HG02970 (cell line): ENCODE results near the gene MSLN.
"Not testable (repeated sequence)": the region's sequence is repeated elsewhere in the genome, so short reads cannot be mapped to it uniquely, and the experiment has no call there.

Source experiments
- ATAC-seq: cut with Tn5 transposase; IDR thresholded peaks from one replicate; pipeline ENCODE4 v1.9.1; 2021; ENCODE audit warnings: mild to moderate bottlenecking, moderate library complexity, moderate number of reproducible peaks; ENCODE audit not compliant: unreplicated experiment, low FRiP score

Gene MSLN

DNA sequence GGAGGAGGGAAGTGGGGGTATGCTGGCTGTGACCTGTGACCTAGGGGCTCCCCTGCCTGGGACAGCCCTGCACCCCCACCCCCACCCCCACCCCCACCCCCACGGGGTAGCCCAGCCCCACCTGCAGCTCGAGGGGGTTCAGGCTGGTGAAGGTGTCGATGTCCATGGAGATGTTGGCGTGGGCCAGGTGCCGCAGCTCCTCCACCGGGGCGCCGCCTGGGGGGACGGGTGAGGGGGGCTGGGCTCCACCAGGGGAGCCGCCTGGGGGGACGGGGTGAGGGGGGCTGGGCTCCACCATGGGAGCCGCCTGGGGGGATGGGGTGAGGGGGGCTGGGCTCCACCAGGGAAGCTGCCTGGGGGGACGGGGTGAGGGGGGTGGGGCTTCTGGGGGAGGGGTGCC is 9.9 kb downstream of the MSLN start:
- no peak for ATAC-seq

DNA sequence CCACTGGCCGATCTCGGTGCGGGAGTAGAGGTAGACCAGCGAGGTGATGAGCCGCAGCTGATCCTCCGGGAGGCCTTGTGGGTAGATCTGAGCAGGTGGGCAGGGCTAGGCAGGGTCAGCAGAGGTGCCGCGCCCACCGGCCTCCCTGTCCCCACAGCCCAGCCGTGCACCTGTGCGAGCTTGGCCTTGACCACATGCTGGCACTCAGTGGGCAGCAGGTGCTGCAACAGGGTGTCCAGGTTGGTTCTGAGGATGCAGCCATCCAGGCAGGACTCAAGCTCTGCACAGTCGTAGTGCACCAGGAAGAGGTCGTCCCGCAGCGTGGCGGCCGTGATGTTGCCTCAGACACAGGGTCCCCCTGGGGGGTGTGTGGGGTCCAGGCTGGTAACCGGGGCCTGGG is 12.4 kb downstream of the MSLN start:
- no peak for ATAC-seq

DNA sequence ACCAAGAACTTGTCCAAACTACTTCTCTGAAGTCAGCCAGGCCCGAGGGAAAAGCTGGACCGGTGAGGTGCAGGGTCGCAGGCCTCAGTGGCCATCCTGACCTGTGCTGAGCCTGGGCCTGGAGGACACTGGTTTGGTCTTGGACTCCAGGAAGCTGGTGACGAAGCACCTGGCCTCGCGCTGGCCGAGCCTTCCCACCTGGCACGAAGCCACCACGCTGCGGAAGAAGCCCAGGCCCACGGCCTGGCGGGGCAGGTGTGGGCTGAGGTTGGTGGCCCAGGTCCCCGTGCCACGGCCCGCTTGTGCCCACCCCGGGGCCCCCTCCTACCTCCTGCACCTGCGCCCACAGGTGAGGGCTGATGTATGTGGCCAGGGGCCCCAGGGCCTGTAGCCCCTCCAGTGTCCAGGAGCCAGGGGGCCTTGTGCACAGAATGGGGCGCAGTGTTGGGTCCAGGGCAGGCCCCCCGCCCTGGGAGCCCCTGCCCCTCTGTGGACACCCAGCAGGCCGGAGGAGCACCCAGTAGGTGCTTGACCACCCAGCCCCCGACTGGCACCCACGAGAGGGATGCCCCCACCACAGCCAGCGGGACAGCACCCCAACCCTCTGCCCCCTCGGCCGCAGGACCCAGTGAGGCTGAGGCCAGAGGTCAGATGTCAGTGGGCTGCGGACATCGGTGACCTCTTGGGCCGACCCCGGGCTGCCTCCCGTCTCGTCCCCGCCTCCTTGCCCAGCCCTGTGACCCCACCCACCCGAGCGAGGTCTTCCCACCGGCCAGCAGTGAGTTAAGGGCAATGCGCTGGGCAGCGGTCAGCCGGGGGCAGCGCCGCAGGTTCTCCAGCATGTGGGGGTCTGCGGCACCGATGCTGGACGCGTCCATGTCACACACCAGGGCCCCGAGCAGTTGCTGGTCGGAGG is 13.8 kb downstream of the MSLN start:
- no peak for ATAC-seq

DNA sequence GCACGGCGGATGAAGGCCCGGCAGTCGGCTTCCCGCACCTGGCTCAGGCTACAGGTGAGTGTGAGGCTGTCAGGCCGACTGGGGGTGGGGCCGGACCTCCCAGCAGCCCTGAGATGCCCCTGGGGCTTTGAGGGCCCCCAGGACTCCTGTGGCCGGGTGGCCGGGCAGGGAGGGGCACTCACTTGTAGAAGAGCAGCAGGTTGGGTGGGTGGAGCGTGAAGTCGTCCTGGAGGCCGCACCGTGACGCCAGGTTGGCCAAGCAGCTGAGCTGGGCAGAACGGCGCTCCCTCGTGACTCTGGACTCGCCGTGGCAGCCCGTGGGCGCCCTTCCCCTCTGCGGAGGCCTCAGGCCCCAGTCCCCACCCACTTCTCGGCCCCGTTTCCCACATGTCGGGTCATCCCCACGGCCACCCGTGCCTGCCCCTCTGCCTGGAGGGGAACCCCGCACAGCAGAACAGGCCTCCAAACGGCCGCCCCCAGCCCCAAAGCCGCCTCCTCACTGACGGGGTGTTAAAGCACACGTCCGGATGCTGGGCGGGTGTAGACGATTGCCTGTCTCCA is 14.8 kb downstream of the MSLN start:
- no peak for ATAC-seq

DNA sequence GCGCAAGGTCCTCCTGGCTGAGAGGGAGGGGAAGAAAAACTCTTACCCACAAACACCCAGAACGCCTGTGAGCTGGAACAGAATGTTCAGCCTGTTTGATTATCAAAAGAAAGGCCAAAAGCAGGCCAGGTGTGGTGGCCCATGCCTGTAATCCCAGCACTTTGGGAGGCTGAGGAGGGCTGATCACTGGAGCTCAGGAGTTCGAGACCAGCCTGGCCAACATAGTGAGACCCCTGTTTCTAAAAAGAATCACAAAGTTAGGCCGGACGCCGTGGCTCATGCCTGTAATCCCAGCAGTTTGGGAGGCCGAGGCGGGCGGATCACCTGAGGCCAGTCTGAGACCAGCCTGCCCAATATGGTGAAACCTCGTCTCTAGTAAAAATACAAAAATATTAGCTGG is 15.8 kb downstream of the MSLN start:
- not testable (repeated sequence) for ATAC-seq

DNA sequence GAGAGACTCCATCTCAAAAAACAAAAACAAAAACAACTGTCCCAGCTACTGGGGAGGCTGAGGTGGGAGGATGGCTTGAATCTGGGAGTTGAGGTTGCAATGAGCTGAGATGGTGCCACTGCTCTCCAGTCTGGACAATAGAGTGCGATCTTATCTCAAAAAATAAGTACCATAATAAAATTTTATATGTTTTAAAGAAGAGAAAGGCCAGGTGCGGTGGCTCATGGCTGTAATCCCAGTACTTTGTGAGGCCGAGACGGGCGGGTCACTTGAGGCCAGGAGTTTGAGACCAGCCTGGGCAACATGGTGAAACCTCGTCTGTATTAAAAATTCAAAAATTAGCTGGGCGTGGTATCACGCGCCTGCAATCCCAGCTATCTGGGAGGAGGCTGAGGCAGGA is 16.3 kb downstream of the MSLN start:
- no peak for ATAC-seq

DNA sequence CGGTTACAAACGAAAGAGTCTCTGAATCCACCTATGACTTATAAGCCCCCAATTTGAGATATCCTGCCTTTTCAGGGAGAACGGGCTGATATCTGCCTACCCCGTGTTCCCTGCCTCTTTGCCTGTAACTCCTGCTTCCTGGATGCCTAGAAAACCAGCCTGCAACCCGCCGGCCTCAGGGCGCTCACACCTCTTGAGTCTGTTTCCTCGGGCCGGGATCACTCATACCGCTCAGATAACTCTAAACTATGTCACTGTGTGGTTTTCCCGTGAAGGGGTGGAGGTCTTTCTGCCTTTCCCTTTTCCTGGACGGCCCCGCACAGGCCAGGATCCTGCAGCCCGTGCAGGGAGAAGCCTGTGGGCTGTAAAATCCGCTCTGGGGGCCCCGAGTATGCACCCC is 17.3 kb downstream of the MSLN start:
- no peak for ATAC-seq

DNA sequence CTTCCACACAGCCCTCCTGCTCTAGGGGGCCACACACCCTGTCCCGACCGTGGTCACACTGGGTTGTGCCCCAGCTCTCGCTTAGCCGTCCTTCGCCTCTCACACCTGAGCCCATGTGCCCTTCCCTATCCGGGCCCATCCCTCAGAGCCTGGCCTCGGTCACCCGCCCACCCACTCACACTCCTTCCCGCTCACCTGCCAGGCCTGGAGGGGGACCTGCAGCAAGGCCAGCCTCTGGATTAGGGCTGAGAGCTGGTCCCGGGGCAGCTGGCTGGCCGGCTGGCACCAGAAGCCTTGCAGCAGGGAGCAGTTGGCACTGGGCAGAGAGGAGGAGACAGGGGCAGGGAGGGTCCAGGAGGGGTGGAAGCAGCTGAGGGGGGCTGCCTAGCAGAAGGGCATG is 17.9 kb downstream of the MSLN start:
- ATAC-seq: no peak

DNA sequence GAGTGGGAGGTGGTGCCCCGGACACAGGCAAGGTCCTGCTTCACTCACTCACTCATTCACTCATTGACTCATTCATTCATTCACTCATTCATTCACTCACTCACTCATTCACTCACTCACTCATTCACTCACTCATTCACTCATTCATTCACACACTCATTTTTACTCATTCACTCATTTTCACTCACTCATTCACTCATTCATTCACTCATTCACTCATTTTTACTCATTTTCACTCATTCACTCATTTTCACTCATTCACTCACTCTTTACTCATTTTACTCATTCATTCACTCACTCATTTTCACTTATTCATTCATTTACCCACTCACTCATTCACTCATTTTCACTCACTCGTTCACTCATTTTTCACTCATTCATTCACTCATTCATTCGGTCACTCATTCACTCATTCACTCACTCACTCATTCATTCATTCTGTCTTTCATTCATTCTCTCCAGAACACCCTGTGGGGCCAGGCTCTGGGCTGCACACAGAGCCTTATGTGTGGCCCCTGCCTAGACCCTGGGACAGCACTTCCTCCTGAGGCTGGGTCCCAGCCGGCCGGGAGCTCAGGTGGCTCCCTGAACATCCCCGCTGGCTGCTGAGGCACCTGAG is 18.5 kb downstream of the MSLN start:
- ATAC-seq: no peak

DNA sequence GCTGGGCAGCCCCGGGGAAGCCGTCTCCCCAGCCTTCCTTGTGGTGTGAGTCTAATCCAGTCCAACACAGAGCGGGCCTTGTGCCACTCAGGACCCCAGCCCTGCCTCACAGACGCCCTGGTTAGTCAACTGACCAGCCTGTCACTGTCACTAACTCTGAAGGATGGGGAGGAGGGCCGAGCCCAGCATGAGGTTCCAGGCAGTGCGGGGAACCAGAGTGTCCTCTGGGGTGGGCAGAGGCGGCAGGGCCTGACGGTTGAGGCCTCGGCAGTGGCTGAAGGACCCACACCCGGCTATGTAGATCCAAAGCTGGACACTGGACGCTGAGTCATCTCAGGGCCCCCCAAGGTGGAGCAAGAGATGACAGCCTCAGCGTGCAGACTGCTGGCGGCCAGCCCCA is 19.0 kb downstream of the MSLN start:
- ATAC-seq: no peak

DNA sequence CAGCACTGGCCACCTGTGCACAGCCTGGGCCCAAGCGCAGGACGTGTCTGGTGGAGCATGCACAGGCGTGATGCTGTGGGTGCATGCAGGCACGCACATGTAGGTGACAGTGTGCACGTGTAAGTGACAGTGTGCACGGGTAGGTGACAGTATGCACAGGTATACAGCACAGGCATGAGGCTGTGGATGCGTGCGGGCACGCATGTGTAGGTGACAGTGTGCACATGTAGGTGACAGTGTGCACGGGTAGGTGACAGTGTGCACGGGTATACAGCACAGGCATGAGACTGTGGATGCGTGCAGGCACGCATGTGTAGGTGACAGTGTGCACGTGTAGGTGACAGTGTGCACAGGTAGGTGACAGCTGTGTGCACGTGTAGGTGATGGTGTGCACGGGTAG is 19.8 kb downstream of the MSLN start:
- ATAC-seq: no peak

DNA sequence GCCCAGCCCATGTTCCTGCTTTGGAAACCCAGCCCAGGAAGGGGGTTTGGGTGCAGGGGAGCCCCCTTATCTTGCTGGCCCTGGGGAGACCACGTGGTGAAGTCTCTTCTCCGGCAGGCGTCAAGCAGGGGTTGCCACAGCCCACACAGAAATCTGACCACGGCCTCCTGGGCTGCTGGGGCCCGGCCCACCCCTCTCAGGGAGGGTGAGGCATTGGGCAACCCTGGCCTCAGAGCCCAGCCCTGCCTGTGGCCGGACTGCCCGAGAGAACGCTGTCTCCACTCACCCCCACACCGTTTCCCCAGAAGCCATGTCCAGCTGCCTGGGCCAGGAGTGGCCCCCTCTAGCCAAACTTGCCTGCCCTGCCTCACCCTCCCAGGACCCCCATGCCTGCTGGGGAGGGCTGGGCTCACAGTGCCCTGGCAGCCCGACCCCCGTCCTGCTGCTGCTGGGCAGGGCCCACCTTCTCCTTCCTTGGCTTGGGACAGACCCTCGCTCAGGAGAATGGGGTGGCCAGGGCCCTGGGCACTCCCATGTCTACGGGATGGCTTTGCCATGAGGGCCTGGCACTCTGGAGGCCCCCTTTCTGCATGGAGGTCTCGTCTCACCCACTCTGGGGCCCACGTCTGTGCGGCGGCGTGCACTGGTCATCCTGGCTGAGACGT is 20.9 kb downstream of the MSLN start:
- no peak for ATAC-seq

DNA sequence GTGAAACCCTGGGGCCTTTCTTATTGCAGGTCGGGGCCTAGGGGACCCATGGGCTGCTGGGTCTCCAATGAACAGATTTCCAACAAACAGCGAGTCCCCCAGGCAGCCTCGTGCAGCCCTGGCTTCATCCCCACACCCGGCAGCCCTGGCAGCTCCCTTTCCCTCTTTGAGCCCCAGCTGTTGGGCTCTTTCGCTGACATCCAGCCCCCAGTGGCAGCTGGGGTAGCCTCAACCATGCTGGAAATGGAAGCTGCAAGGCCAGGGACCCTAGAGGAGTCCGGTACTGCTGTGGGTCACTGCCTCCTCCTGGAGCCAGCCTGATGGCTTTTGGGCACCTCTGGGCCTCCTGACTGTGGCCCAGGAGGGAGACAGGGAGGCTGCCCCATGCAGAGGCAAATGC is 21.7 kb downstream of the MSLN start:
- no peak for ATAC-seq

DNA sequence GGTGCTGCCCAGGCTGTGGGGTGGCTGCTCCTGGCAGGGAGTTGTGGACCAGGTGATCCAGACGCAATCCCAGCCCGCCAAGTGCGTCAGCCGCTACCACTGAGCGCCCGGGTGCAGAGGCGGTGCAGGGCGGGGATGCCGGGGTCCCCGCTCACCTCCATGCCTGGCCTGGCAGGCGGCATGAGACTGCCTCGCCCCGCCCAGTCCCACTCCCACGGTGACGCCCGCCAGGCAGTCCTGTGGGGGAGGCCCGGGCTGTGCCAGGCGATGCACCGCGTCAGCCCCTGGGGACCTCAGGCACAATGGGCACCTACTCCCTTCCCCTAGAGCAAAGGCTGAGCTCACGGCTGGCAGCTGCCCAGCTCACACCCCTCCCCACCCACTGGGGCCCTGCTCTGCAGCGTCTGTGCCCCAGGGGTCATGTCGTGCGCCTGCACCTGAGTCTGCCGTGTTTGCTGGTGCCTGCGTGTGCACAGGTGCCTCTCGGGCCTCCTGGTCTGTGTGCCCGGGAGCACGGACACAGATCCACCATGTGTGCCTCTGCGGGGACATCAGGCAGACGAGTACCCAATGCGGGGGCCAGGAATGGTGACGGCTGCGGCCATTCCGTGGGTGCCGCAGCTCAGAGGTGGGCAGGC is 22.4 kb downstream of the MSLN start:
- ATAC-seq: no peak

DNA sequence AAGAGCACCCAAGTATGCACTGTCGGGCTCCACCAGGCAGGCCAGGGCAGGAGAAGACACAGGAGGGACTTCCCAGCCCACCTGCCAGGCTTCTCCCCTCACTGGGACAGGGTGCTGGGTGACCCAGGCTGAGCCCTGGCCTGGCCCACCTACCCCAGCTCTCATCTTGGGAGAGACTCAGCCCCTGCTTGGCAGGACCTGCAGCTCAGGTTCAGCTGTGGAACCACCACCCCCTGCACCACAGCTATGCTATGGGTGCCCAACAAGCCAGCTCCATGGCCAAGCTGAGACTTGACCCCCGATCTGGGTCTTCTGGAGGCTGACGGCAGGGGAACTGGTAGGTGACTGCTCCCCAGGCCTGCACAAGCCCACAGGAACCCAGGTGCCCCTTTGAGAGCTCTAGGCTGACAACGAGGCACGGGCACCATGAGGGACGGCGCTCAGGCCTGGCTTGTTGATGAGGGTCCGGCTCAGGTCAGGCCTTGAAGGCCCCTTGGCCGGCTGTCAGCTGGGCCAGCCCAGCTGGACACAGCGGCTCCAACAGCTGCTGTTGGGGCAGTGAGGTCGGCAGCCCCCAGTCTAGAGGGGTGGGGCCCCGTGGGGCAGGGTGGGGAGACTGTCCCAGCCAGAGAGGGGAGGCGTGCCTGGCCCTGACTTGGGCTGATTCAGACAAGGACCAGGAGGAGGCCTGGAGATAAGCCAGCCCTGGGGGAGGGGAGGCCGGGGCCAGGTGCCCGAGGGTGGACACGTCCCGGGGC is 23.0 kb downstream of the MSLN start:
- no peak for ATAC-seq

DNA sequence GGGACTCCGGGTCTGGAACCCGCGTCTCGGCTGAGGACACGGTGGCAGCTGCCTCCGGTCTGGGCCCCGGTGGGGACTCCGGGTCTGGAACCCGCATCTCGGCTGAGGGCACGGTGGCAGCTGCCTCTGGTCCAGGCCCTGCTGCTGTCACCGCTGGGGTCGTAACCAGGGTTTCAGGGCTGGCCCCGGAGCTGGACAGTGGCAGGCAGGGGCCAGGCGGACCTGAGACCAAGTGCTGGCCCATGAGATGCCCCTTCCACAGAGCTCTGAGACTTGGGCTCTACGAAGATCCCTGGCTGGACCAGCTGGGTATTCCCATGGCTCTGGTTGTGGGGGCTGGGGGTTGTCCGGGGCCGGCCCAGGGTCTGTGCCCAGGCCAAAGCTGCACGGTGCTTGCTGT is 23.9 kb downstream of the MSLN start:
- no peak for ATAC-seq

DNA sequence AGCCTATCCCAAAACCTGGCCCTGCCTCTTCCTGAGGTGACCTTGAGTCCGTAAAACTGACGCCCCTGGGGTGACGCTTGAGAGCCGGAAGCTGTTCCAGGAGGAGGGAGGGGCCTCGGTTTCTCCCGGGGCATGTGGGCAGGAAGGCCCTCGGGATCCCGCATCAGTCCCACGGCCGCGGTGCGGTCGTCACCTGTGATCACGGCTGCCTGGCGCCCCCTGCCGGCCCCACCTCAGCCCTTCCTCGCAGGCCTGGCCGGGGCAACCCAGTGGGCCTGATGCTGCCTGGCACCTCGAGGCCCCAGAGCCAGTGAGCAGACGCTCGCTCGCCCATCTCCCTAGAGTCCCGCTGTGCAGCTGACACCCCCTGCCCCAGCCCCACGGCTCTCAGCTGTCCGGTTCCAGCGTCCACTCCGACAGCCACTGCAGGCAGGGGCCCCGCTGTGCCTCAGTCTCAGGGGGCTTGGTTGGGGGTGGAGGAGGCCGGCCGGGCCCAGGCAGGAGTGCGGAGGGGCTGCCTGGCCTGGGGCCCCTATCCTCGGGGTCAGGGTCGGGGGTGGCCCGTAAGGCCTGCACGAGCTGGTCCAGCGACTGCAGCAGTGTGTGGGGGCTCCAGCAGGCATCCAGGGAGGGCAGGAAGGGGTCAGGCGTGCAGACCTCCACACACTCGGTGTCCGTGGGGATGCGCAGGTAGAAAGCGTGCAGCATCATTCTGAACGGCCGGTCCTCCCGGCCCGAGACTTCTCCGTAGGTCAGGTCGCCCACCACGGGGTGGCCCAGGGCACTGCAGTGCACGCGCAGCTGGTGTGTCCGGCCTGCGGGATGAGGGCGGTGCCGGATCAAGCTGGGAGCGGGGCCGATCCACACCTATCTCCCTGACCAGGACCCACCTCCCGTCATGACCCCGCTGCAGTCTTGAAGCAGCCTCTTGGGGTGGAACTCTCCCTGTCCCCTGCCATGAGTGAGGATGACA is 25.3 kb downstream of the MSLN start:
- no peak for ATAC-seq

DNA sequence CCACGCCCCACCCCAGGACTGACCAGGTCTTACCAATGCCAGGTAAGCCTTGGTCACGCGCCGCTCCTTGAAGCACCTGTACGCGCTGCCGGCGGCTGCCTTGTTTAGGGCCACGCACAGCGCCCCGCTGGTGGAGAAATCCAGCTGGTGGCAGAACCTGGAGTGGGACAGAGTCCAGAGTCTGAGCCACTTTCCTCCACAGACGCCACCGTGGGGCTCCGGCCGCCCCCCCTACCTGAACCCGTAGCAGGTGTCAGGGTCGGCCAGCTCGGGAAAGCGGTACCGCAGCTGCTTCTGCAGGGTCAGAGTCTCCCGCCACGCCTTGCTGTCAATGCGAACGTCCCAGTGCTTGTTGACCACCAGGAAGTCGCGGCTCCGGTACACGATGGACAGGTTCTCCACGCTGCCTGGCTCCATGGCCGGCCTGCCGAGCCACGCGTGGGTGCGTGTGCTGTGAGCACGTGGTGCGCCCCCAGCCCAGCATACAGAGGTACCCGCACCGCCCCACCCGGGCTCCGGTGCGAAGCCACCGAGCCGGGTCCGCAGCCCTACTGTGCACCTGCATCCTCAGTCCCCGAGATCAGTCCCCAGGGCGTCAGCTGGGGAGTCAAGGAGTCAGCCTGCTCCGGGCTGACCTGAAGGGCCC is 26.9 kb downstream of the MSLN start:
- ATAC-seq: no peak
